MM.1S (cell line): Measurements from ENCODE around the gene ZFHX3.

Experiments used
- CTCF ChIP-seq: fragments of 300-600 bp; sonication (generic); IDR thresholded peaks from 2 replicates; pipeline ENCODE4 v1.5.1; 2016; ENCODE audit warnings: antibody characterized with exemption, low read length, mixed read lengths
- EZH2 ChIP-seq: fragments of 300-600 bp; sonication (generic); optimal IDR thresholded peaks from 2 replicates; pipeline ENCODE3; 2017; ENCODE audit warnings: low read depth, mild to moderate bottlenecking, antibody characterized with exemption, low read length, mixed read lengths
- EZH2phosphoT487 ChIP-seq: fragments of 300-600 bp; sonication (generic); IDR thresholded peaks from 2 replicates; pipeline ENCODE4 v1.6.1; 2018; ENCODE audit warnings: antibody characterized with exemption, low read length

- TF ChIP-seq CTCF (no peak), EZH2 (no peak), EZH2phosphoT487 (no peak)
Measured at GRCh38 chr16:72946474-72947194, 101.3 kb downstream of the ZFHX3 start.
